GM18858 (cell line): Measurements from ENCODE around the gene CLIC3.

Experiments used
- ATAC-seq: cut with Tn5 transposase; IDR thresholded peaks from one replicate; pipeline ENCODE4 v1.9.1; 2021; ENCODE audit not compliant: unreplicated experiment

The CLIC3 gene

GRCh38 chr9:136981588-136982231 is 14.7 kb downstream of the CLIC3 start:
- ATAC-seq: no peak

- no peak for ATAC-seq
These were observed 15.5 kb downstream of the CLIC3 start for GRCh38 chr9:136980669-136981478.

- ATAC-seq: no peak
These were observed 16.4 kb downstream of the CLIC3 start for GRCh38 chr9:136979769-136980587.

GRCh38 chr9:136978865-136979544 is 17.4 kb downstream of the CLIC3 start:
- ATAC-seq: no peak

GRCh38 chr9:136978073-136978864 is 18.1 kb downstream of the CLIC3 start:
- ATAC-seq: no peak

GRCh38 chr9:136977649-136978072 is 18.7 kb downstream of the CLIC3 start:
- ATAC-seq: no peak

- ATAC-seq: no peak
These were observed 19.1 kb downstream of the CLIC3 start, which contains the start of gene PTGDS for GRCh38 chr9:136977223-136977622. PTGDS (plus strand) TSS chr9:136977504; CDS start chr9:136977579, 75 bp downstream.

- ATAC-seq: no peak
These were observed 20.7 kb downstream of the CLIC3 start for GRCh38 chr9:136975644-136976043.

GRCh38 chr9:136974817-136975535 is 21.4 kb downstream of the CLIC3 start:
- ATAC-seq: no peak

- ATAC-seq: no peak
These were observed 22.4 kb downstream of the CLIC3 start for GRCh38 chr9:136973618-136974617.

GRCh38 chr9:136972743-136973142 is 23.6 kb downstream of the CLIC3 start:
- no peak for ATAC-seq

- no peak for ATAC-seq
These were observed 24.0 kb downstream of the CLIC3 start for GRCh38 chr9:136972335-136972734.

GRCh38 chr9:136971746-136972145 is 24.6 kb downstream of the CLIC3 start:
- ATAC-seq: no peak

- ATAC-seq: no peak
These were observed 26.0 kb downstream of the CLIC3 start for GRCh38 chr9:136970361-136970760.

- no peak for ATAC-seq
These were observed 26.6 kb downstream of the CLIC3 start for GRCh38 chr9:136969774-136970173.

- ATAC-seq: no peak
These were observed 27.2 kb downstream of the CLIC3 start for GRCh38 chr9:136969150-136969549.

- no peak for ATAC-seq
These were observed 27.8 kb downstream of the CLIC3 start for GRCh38 chr9:136968333-136969127.
